ENCODE data around the gene NAIF1.

NAIF1 gene

GRCh38 chr9:128102196-128102595 is 35.1 kb upstream of the NAIF1 start:
- DNase-seq (ENCODE audit: low read depth) = no peak

GRCh38 chr9:128101690-128102089 is 34.6 kb upstream of the NAIF1 start:
- DNase-seq (ENCODE audit: low read depth) = no peak

GRCh38 chr9:128101231-128101661 is 34.1 kb upstream of the NAIF1 start:
- no peak for DNase-seq (ENCODE audit: low read depth)

- DNase-seq (ENCODE audit: low read depth) = no peak
Measured at GRCh38 chr9:128100581-128100980, 33.5 kb upstream of the NAIF1 start.

- DNase-seq (ENCODE audit: low read depth) = no peak
Measured at GRCh38 chr9:128099932-128100491, 32.9 kb upstream of the NAIF1 start.

GRCh38 chr9:128099231-128099931 is 32.3 kb upstream of the NAIF1 start:
- DNase-seq (ENCODE audit: low read depth) = no peak

GRCh38 chr9:128098297-128099230 is 31.4 kb upstream of the NAIF1 start:
- peak; percentile 95 for DNase-seq (ENCODE audit: low read depth)

GRCh38 chr9:128097543-128098296 is 30.6 kb upstream of the NAIF1 start:
- DNase-seq (ENCODE audit: low read depth) = no peak

GRCh38 chr9:128096616-128097536 is 29.8 kb upstream of the NAIF1 start:
- DNase-seq (ENCODE audit: low read depth) = no peak

GRCh38 chr9:128094950-128095544 is 27.9 kb upstream of the NAIF1 start:
- DNase-seq (ENCODE audit: low read depth) = no peak

GRCh38 chr9:128094166-128094949 is 27.2 kb upstream of the NAIF1 start:
- DNase-seq (ENCODE audit: low read depth) = peak; percentile 95

- no peak for DNase-seq (ENCODE audit: low read depth)
Measured at GRCh38 chr9:128093011-128093410, 25.9 kb upstream of the NAIF1 start.

- DNase-seq (ENCODE audit: low read depth) = no peak
Measured at GRCh38 chr9:128092199-128092977, 25.3 kb upstream of the NAIF1 start.

GRCh38 chr9:128091571-128091970 is 24.5 kb upstream of the NAIF1 start:
- no peak for DNase-seq (ENCODE audit: low read depth)

GRCh38 chr9:128091144-128091543 is 24.0 kb upstream of the NAIF1 start:
- peak; percentile 87 for DNase-seq (ENCODE audit: low read depth)

GRCh38 chr9:128089299-128089698 is 22.2 kb upstream of the NAIF1 start:
- DNase-seq (ENCODE audit: low read depth) = no peak

- no peak for DNase-seq (ENCODE audit: low read depth)
Measured at GRCh38 chr9:128088253-128088945, 21.3 kb upstream of the NAIF1 start.

- no peak for DNase-seq (ENCODE audit: low read depth)
Measured at GRCh38 chr9:128087262-128087661, 20.1 kb upstream of the NAIF1 start.

Measured in GM04504 (cell line).